ENCODE data around the gene ABHD15. TPM values are rescaled to one million over a fixed set of nuclear protein-coding genes. Genes with fewer than 3 reads are reported as not detected.

Gene ABHD15
- total and polyA plus RNA-seq, 9 of the 15 experiments (the other 6 are each of a cell fraction or from before 2014, with no cell fraction given), result 0.85 to 4.2 (median 2.1) TPM

- Histone ChIP-seq H3K9me1 (ENCODE audit: control insufficient read depth, insufficient read depth, low read length) (peaks cover 2% of the 10 kb centered on the region), H3K79me2 (ENCODE audit: control insufficient read depth, insufficient read depth, low read length) (peaks cover 24% of the 10 kb centered on the region), H3K27me3 (ENCODE audit: control insufficient read depth in 2 of 2, insufficient read depth in 2 of 2, low read length in 2 of 2) (no peaks in the 10 kb centered on the region), H2AFZ (ENCODE audit: low read depth, low read length) (no peak overlapping the region), H3K36me3 (ENCODE audit: control insufficient read depth, insufficient read depth, low read length) (peaks cover 10% of the 10 kb centered on the region; the same call in 1 of the 3 replicates), H3K4me1 (replicated peaks in 1 of 2; ENCODE audit: control insufficient read depth in 2 of 2, insufficient read depth in 2 of 2, low read length in 2 of 2) (peaks cover 31 to 64% of the 10 kb centered on the region in 2 experiments), H3K9me3 (replicated peaks; ENCODE audit: control insufficient read depth, insufficient read depth, low read depth, low read length) (no peaks in the 10 kb centered on the region), H3K4me2 (ENCODE audit: insufficient read depth, low read length) (no peak overlapping the region), H3K27ac (ENCODE audit: extremely low read depth, low read depth, low read length) (no peak overlapping the region), H4K20me1 (replicated peaks; ENCODE audit: control insufficient read depth, insufficient read depth, low read length) (no peaks in the 10 kb centered on the region; the same call in 1 of the 2 replicates), H3K9ac (ENCODE audit: insufficient read depth in 1 of 2, low read depth in 2 of 2, low read length in 2 of 2) (peak overlapping the region in 1 of 2 experiments; percentile 60; a peak in 2 of 4 replicates), H3K4me3 (no peak overlapping the region)
- DNase-seq (ENCODE audit: extremely low read depth in 1 of 4, low spot score in 3 of 4), result no peak
- ATAC-seq, result no peak
- ChIA-PET POLR2A (interaction anchor here (0.6 to 3.8 kb wide), 4 partner anchors 10 to 42 kb away, joined by 3 to 25 read pairs (median 4); no protein-coding TSS in a partner anchor), CTCF (ENCODE audit: low intra/inter-chr PET ratio) (no interaction called here)
- intact Hi-C loops (cut with micrococcal nuclease) (no loop called here), in situ Hi-C loops (cut with MboI) (no loop called here)
- BruUV-seq (replicated peaks), result TSS peak; percentile 35
- no peak for FAIRE-seq
- 74% methylated on average over 7 of the region's 9 CpGs for WGBS (ENCODE audit: insufficient coverage, low coverage, missing lambda C conversion rate)
- TF ChIP-seq GABPB2 (CRISPR knock-in tag; conservative IDR thresholded peaks at IDR 0.05) (no peak), ZFPM2 (CRISPR knock-in tag; IDR thresholded peaks at IDR 0.05) (no peak), TEAD4 (IDR thresholded peaks at IDR 0.05; ENCODE audit: low read length) (no peak), TEAD4 (CRISPR knock-in tag; IDR thresholded peaks at IDR 0.05; ENCODE audit: borderline replicate concordance) (no peak), ADNP (tag; IDR thresholded peaks at IDR 0.05) (no peak), ZBTB7A (IDR thresholded peaks at IDR 0.05; ENCODE audit: borderline replicate concordance, control insufficient read depth, low read depth, low read length) (no peak), ZNF445 (CRISPR knock-in tag; IDR thresholded peaks at IDR 0.05; ENCODE audit: low read depth) (no peak), ZNF778 (CRISPR knock-in tag; IDR thresholded peaks at IDR 0.05) (no peak), AFF1 (IDR thresholded peaks at IDR 0.05; ENCODE audit: low read depth in 1 of 2, partially characterized antibody in 2 of 2) (no peak), ZNF384 (IDR thresholded peaks at IDR 0.05; ENCODE audit: low read depth, low read length) (no peak), CEBPG (CRISPR knock-in tag; IDR thresholded peaks at IDR 0.05) (no peak), CEBPG (tag; conservative IDR thresholded peaks at IDR 0.05 in 1 of 2, IDR thresholded peaks at IDR 0.05 in 1 of 2) (no peak), CBX1 (IDR thresholded peaks at IDR 0.05; ENCODE audit: low read depth) (no peak), PKNOX1 (IDR thresholded peaks at IDR 0.05) (no peak), JUNB (CRISPR knock-in tag; conservative IDR thresholded peaks at IDR 0.05) (no peak), DDX20 (tag; IDR thresholded peaks at IDR 0.05; ENCODE audit: low read depth) (no peak), PCBP1 (IDR thresholded peaks at IDR 0.05; ENCODE audit: low read depth, low read length, poor library complexity, severe bottlenecking) (no peak)
These were observed 20.0 kb upstream of the ABHD15 start for GRCh38 chr17:29586676-29587469.
